ENCODE results near the gene SLC22A31. TPM values are rescaled to one million over a fixed set of nuclear protein-coding genes. Genes with fewer than 3 reads are reported as not detected.

SLC22A31 gene
- total RNA-seq, 4 donors from 2014 or later = 0.97 to 2.2 (median 1.7) TPM

- TF ChIP-seq CTCF (IDR thresholded peaks at IDR 0.05) (no peak), POLR2A (IDR thresholded peaks at IDR 0.05) (no peak)
- WGBS, 2 donors = 58 to 78% methylated on average over 19 to 24 of the region's 24 CpGs
- H3K4me3 ChIP-seq (ENCODE audit: low read depth, poor library complexity, severe bottlenecking) = no peak overlapping the region
- DNase-seq (ENCODE audit: low spot score in 2 of 2) = no peak
- intact Hi-C loops (cut with DNase I; ENCODE audit: low total_unique reads) = no loop called here
Measured at GRCh38 chr16:89178453-89179147, 21.7 kb downstream of the SLC22A31 start.

- TF ChIP-seq CTCF (IDR thresholded peaks at IDR 0.05) (no peak), POLR2A (IDR thresholded peaks at IDR 0.05) (no peak)
- WGBS, 2 donors = 74 to 82% methylated on average over 11 to 12 of the region's 12 CpGs
- intact Hi-C loops (cut with DNase I; ENCODE audit: low total_unique reads) = no loop called here
- DNase-seq (ENCODE audit: low spot score in 2 of 2) = no peak
- no peak overlapping the region for H3K4me3 ChIP-seq (ENCODE audit: low read depth, poor library complexity, severe bottlenecking)
Measured at GRCh38 chr16:89177501-89177900, 22.8 kb downstream of the SLC22A31 start.

GRCh38 chr16:89176717-89177116, 23.6 kb downstream of the SLC22A31 start:
- no peak overlapping the region for H3K4me3 ChIP-seq (ENCODE audit: low read depth, poor library complexity, severe bottlenecking)
- TF ChIP-seq POLR2A (IDR thresholded peaks at IDR 0.05) (no peak), CTCF (IDR thresholded peaks at IDR 0.05) (no peak)
- DNase-seq (ENCODE audit: low spot score in 2 of 2) = no peak
- intact Hi-C loops (cut with DNase I; ENCODE audit: low total_unique reads) = no loop called here
- 87 to 92% methylated on average over 7 to 9 of the region's 9 CpGs for WGBS, 2 donors

- 79 to 87% methylated on average over 19 to 25 of the region's 27 CpGs for WGBS, 2 donors
- H3K4me3 ChIP-seq (ENCODE audit: low read depth, poor library complexity, severe bottlenecking) = no peak overlapping the region
- no peak for TF ChIP-seq CTCF (IDR thresholded peaks at IDR 0.05)
- intact Hi-C loops (cut with DNase I; ENCODE audit: low total_unique reads) = no loop called here
- no peak for DNase-seq (ENCODE audit: low spot score in 2 of 2)
Measured at GRCh38 chr16:89176147-89176690, 24.1 kb downstream of the SLC22A31 start.

- intact Hi-C loops (cut with DNase I; ENCODE audit: low total_unique reads) = no loop called here
- TF ChIP-seq POLR2A (IDR thresholded peaks at IDR 0.05) = no peak
- no peak for TF ChIP-seq CTCF (IDR thresholded peaks at IDR 0.05)
- DNase-seq (ENCODE audit: low spot score in 2 of 2) = no peak
- WGBS, 2 donors = 43 to 53% methylated on average over 13 to 17 of the region's 20 CpGs
- H3K4me3 ChIP-seq (ENCODE audit: low read depth, poor library complexity, severe bottlenecking) = no peak overlapping the region
Measured at GRCh38 chr16:89175280-89176146, 24.8 kb downstream of the SLC22A31 start.

Data from lower leg skin (tissue), 4 donors.